CD4-positive, alpha-beta T cell treated with Interleukin-4 for 4 hours (primary cell): Measurements from ENCODE around the gene TNFRSF8.
"Not testable (repeated sequence)": the region's sequence is repeated elsewhere in the genome, so short reads cannot be mapped to it uniquely, and the experiment has no call there.

Experiments
- DNase-seq: peaks from one replicate; pipeline ENCODE4 v3.0.0-alpha.2; 2020

TNFRSF8 gene

GRCh38 chr1:12063141-12064072, at the start of gene TNFRSF8:
Gene TNFRSF8, plus strand, starts transcription at chr1:12063303. Its CDS starts 296 bp downstream, at chr1:12063599.
- peak; percentile 33 for DNase-seq

GRCh38 chr1:12014141-12014991, 48.7 kb upstream of the TNFRSF8 start:
- DNase-seq, result no peak

GRCh38 chr1:12015001-12015491, 48.1 kb upstream of the TNFRSF8 start:
- no peak for DNase-seq

- no peak for DNase-seq
Measured at GRCh38 chr1:12015499-12015898, 47.6 kb upstream of the TNFRSF8 start.

- DNase-seq, result no peak
Measured at GRCh38 chr1:12016182-12016581, 46.9 kb upstream of the TNFRSF8 start.

GRCh38 chr1:12019858-12020509, 43.1 kb upstream of the TNFRSF8 start:
- peak; percentile 2 for DNase-seq

GRCh38 chr1:12021616-12022015, 41.5 kb upstream of the TNFRSF8 start:
- DNase-seq, result no peak

GRCh38 chr1:12022036-12022435, 41.1 kb upstream of the TNFRSF8 start:
- no peak for DNase-seq

GRCh38 chr1:12026586-12026985, 36.5 kb upstream of the TNFRSF8 start:
- no peak for DNase-seq

- DNase-seq, result no peak
Measured at GRCh38 chr1:12028248-12028647, 34.9 kb upstream of the TNFRSF8 start.

GRCh38 chr1:12028957-12029511, 34.1 kb upstream of the TNFRSF8 start:
- DNase-seq, result no peak

GRCh38 chr1:12029720-12030339, 33.3 kb upstream of the TNFRSF8 start:
- no peak for DNase-seq

GRCh38 chr1:12031039-12031980, 31.8 kb upstream of the TNFRSF8 start:
- no peak for DNase-seq

- DNase-seq, result no peak
Measured at GRCh38 chr1:12032161-12032621, 30.9 kb upstream of the TNFRSF8 start.

GRCh38 chr1:12033441-12033840, 29.7 kb upstream of the TNFRSF8 start:
- DNase-seq, result not testable (repeated sequence)

- DNase-seq, result no peak
Measured at GRCh38 chr1:12034381-12034801, 28.7 kb upstream of the TNFRSF8 start.

- no peak for DNase-seq
Measured at GRCh38 chr1:12035312-12035711, 27.8 kb upstream of the TNFRSF8 start.

GRCh38 chr1:12037486-12038355, 25.4 kb upstream of the TNFRSF8 start:
- DNase-seq, result no peak

- no peak for DNase-seq
Measured at GRCh38 chr1:12038356-12039163, 24.5 kb upstream of the TNFRSF8 start.
